LNCAP (cell line): ENCODE data around the gene CD99L2.

Experiments used
- CTCF ChIP-seq: fragments of 450-650 bp; IDR thresholded peaks from 2 replicates; pipeline ENCODE4 v1.5.1; 2017; ENCODE audit warnings: mild to moderate bottlenecking

Gene CD99L2

GRCh38 chrX:150768580-150769190 lies 129.8 kb downstream of the CD99L2 start:
- TF ChIP-seq CTCF, result no peak

- TF ChIP-seq CTCF, result no peak
Measured at GRCh38 chrX:150768132-150768485, 130.4 kb downstream of the CD99L2 start.

GRCh38 chrX:150767475-150768131 lies 130.9 kb downstream of the CD99L2 start:
- no peak for TF ChIP-seq CTCF

- no peak for TF ChIP-seq CTCF
Measured at GRCh38 chrX:150767045-150767395, 131.4 kb downstream of the CD99L2 start.

GRCh38 chrX:150766351-150767044 lies 132.0 kb downstream of the CD99L2 start:
- no peak for TF ChIP-seq CTCF

- TF ChIP-seq CTCF, result no peak
Measured at GRCh38 chrX:150765782-150766350, 132.6 kb downstream of the CD99L2 start.

GRCh38 chrX:150765237-150765636 lies 133.2 kb downstream of the CD99L2 start:
- no peak for TF ChIP-seq CTCF
